GM21515 (cell line): ENCODE data around the gene TRMT6.

Experiments used
- ATAC-seq: cut with Tn5 transposase; IDR thresholded peaks from one replicate; pipeline ENCODE4 v1.9.1; 2021; ENCODE audit not compliant: unreplicated experiment

Gene TRMT6

GRCh38 chr20:5950271-5951031 lies at the start of gene TRMT6, which contains the start of gene MCM8:
Gene TRMT6 (minus strand): TSS chr20:5950533. CDS start chr20:5950405, 128 bp downstream.
Gene MCM8 (plus strand): TSS chr20:5950652. CDS start chr20:5952016, 1,364 bp downstream.
- ATAC-seq, result peak; percentile 98

- no peak for ATAC-seq
These were observed 49.5 kb upstream of the TRMT6 start for GRCh38 chr20:5999783-6000182.

DNA sequence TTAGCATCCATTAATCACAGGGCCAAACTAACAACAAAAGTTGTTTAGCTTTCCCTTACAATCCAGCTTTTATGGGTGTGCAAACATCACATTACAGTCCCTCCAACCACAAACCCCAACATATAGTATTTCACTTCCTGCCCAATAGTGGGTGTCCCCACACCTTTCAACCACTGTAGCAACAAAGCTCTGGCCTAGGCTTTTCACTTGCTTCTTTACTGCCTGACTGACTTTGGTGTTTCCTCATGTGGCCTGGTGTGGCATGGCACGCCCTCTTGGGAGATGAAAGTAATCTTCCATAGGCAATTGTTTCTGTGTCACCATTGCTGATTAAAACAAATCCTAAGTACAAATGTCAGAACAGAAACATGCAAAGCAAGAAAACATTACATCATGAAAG lies 46.4 kb upstream of the TRMT6 start:
- ATAC-seq, result peak; percentile 95

GRCh38 chr20:5991623-5992441 lies 41.5 kb upstream of the TRMT6 start:
- ATAC-seq, result no peak

DNA sequence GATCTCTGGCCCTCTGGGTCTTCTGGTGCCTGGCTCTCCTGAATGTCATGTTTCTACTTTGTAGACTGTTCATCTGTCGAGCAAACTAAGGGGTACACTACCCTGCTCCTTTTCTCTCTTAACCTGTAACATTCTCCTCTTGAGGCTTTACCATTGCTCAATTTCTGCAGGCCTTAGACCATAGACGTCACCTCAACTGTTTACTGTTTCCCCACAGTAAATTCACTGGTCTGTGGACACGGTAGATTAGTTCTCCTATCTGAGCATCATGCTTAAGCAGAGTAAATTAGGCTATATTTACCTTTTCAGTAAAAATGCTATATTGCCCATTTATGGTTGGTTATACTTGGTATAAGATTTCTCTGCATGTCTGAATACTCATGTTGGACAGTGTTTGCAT lies 40.6 kb upstream of the TRMT6 start:
- ATAC-seq, result no peak

DNA sequence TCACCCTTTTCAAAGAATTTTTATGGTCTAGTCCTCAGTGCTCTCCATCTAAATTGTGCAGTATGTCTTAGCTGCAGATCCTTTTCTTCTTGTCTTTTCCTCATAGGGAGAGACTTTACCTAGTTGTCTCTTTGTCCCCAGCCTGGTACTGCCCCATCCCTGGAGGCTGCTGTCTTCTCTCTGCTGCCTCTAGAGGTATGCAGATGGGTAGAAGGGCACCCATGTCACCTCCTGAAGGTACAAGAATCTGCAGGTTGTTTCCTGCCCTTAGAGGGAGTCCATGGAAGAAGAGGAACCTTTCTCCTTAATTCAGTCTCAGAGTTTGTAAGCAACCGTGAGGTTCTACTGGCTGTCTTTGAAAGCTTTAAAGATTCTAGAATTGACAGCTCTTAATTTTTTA lies 39.2 kb upstream of the TRMT6 start:
- ATAC-seq, result no peak

- ATAC-seq, result no peak
These were observed 37.0 kb upstream of the TRMT6 start for GRCh38 chr20:5987383-5987782.

DNA sequence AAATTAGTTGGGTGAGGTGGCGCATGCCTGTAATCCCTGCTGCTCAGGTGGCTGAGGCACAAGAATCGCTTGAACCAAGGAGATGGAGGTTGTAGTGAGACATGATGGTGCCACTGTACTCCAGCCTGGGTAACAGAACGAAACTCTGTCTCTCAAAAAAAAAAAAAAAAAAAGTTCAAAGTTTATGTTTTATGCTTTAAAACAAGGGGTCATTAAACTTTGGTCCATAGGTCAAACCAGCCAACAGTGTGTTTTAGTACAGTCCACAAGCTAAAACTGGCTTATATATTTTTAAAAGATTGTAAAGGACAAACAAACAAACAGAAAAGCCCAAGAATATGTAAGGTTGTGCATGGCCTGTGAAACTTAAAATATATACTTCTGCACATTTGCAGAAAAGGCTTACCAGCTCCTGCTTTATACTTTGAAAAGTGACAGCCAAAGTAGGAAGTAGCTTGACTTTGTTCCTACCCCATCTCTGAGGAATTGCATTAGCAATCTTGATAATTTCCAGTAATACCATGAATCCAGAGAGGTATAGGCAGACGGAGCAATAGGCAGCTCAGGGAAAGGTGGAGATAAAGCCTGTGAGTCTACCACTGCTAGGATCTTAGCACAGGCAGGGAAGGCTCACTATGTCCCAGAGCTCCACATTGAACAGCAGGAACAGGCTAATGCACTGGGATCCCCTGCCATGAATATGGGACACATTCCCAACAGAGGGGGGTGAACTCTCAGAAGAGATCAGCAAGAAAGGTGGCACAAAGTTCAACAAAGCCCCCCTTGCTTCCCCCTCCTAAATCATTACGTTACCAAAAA lies 30.6 kb upstream of the TRMT6 start:
- no peak for ATAC-seq

DNA sequence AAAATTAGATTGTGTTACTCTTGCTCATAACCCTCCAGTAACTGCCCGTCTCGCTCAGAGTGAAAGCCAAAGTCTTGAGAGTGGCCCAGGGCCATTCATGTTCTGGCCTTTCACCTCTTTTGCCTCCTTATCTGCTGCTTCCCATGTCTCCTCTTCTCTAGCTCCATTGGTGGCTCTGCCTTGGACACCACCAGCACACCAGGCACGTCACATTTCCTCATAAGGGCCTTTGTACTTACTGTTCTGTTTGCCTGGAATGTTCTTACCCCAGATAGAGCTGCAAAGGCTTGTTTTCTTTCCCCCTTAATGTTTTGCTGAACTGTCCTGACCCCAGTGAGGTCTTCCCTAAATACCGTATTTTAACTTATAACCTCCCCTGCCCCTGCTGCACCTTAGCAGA lies 29.5 kb upstream of the TRMT6 start:
- ATAC-seq, result no peak

GRCh38 chr20:5977975-5978374 lies 27.6 kb upstream of the TRMT6 start:
- ATAC-seq, result no peak

DNA sequence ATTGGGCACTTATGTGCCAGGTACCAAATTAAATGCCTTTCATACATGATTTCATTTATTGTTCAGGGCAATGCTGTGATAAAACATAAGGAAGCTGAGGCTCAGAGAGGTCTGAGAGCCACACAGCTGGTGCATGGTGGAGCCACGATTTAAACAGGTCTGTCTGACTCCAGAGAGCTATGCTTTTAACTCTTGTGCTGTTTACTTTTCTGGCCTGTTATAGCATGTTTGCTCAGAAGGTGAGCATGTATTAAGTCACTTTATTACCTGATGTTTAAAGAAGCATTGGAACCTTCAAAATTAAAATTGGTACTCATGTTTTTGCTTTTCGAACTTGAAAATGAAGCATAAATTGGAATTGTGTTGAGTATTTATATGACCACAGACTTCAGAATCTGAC lies 26.9 kb upstream of the TRMT6 start:
- ATAC-seq, result no peak

GRCh38 chr20:5975778-5976177 lies 25.4 kb upstream of the TRMT6 start:
- ATAC-seq, result no peak

GRCh38 chr20:5974531-5974930 lies 24.2 kb upstream of the TRMT6 start:
- no peak for ATAC-seq

DNA sequence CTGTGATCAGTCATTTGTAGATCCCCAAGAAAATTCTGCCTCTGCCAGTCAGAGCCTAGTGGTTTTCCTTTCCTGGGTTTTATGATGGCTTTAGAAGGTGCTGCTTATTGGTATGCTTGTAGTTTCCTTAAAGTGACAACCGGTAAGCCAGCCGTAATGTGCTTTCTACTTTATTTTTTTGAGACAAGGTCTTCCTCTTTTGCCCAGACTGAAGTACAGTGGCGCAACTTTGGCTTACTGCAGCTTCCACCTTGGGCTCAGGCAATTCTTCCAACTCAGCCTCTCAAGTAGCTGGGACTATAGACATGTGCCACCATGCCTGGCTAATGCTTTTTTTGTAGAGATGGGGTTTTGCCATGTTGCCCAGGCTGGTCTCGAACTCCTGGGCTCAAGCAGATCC lies 23.6 kb upstream of the TRMT6 start:
- ATAC-seq, result no peak

GRCh38 chr20:5973172-5973571 lies 22.8 kb upstream of the TRMT6 start:
- ATAC-seq, result no peak

GRCh38 chr20:5971203-5971602 lies 20.9 kb upstream of the TRMT6 start:
- no peak for ATAC-seq

DNA sequence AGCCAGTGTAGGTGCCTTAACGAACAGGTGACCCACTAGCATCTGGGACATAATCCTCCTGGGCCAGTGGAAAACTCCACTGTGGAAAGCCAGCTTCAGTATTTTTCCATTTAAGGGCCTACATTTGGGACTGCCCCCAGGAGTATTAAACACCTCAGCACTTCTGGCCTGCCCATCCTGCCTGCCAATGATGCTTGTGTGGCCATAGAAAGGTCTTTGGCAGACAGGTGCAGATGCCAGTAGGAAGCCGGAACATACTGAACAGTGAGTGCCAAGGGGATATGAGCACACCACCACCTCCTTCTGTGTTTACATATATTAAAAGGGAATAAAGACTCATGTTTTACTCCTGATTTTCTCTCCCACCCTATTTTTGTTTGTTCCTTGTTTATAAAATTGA lies 20.0 kb upstream of the TRMT6 start:
- no peak for ATAC-seq

GRCh38 chr20:5969940-5970339 lies 19.6 kb upstream of the TRMT6 start:
- no peak for ATAC-seq

- ATAC-seq, result no peak
These were observed 19.1 kb upstream of the TRMT6 start for GRCh38 chr20:5969348-5969935.

DNA sequence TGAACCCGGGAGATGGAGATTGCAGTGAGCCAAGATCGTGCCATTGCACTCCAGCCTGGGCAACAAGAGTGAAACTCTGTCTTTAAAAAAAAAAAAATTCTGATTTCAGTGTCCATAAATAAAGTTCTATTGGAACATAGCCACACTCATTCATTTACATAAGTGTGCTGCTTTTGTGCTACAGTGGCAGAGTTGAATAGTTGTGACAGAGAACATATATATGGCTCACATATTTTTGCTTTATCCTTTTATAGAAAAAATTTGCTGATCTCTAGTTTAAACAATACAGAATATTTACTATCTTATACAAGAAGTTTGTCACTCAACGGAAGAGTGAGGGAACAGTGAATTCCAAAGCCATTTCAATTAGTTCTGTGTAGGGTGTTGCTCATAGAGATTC lies 18.1 kb upstream of the TRMT6 start:
- ATAC-seq, result no peak

GRCh38 chr20:5967469-5967868 lies 17.1 kb upstream of the TRMT6 start:
- ATAC-seq, result no peak
